Caco-2 (cell line): Measurements from ENCODE around the gene IDH3B. TPM values are rescaled to one million over a fixed set of nuclear protein-coding genes. Genes with fewer than 3 reads are reported as not detected.

Source experiments
- BruUV-seq: library from RNA; stranded (reverse); fragments of 400-500 nt; replicated peaks from 2 replicates; lab custom pipeline; 2021; lab: Mats Ljungman, UMichigan
- CTCF ChIA-PET: fragments of 300-600 bp; sonication (Branson Sonifier 250); formaldehyde crosslinking; loops from one replicate; lab custom pipeline; 2022; ENCODE audit warnings: antibody characterized with exemption; lab: Charles Lee
- POLR2A ChIA-PET: fragments of 300-600 bp; sonication (Branson Sonifier 250); formaldehyde crosslinking; loops from one replicate; lab custom pipeline; 2022; ENCODE audit warnings: antibody characterized with exemption; lab: Charles Lee
- DNase-seq, 2 experiments: peaks; one replicate each; pipeline versions ENCODE4 v3.0.0 to v3.0.0-alpha.2; 2020 to 2022
- H3K27me3 ChIP-seq: replicated peaks from 2 replicates; pipeline ENCODE4 v1.6.0; 2011; ENCODE audit warnings: low read length; ENCODE audit not compliant: control insufficient read depth, insufficient read depth
- H3K36me3 ChIP-seq: 2 replicates; pipeline ENCODE4 v1.5.1; 2011; ENCODE audit warnings: low read length; ENCODE audit not compliant: control insufficient read depth, insufficient read depth
- H3K4me1 ChIP-seq: fragments of 250-450 bp; sonication (Bioruptor Pico); 2 replicates; pipeline ENCODE4 v1.5.1; 2020; ENCODE audit warnings: mild to moderate bottlenecking
- H3K4me3 ChIP-seq: 2 replicates; pipeline ENCODE4 v1.5.1; 2011; ENCODE audit warnings: low read depth, mild to moderate bottlenecking, control low read depth, low read length
- H3K9me3 ChIP-seq: fragments of 250-450 bp; sonication (Bioruptor Pico); 2 replicates; pipeline ENCODE4 v1.5.1; 2020; ENCODE audit warnings: mild to moderate bottlenecking, moderate library complexity
- H3K27ac Mint-ChIP-seq: one replicate; pipeline ENCODE4 v1.8.0; 2022; ENCODE audit warnings: mixed read lengths; ENCODE audit not compliant: unreplicated experiment
- H3K27me3 Mint-ChIP-seq: one replicate; pipeline ENCODE4 v1.8.0; 2022; ENCODE audit warnings: mixed read lengths; ENCODE audit not compliant: insufficient read depth, unreplicated experiment
- H3K36me3 Mint-ChIP-seq: one replicate; pipeline ENCODE4 v1.8.0; 2022; ENCODE audit warnings: mild to moderate bottlenecking, mixed read lengths; ENCODE audit not compliant: insufficient read depth, unreplicated experiment
- H3K4me1 Mint-ChIP-seq: one replicate; pipeline ENCODE4 v1.8.0; 2022; ENCODE audit warnings: low read depth, mixed read lengths; ENCODE audit not compliant: unreplicated experiment
- H3K4me3 Mint-ChIP-seq: one replicate; pipeline ENCODE4 v1.8.0; 2022; ENCODE audit warnings: mild to moderate bottlenecking, moderate library complexity, mixed read lengths; ENCODE audit not compliant: unreplicated experiment
- H3K9me3 Mint-ChIP-seq: one replicate; pipeline ENCODE4 v1.8.0; 2022; ENCODE audit warnings: mixed read lengths; ENCODE audit not compliant: unreplicated experiment
- CTCF ChIP-seq, 2 experiments: fragments of 200-600 bp in 1 of 2; IDR thresholded peaks; 1 replicate in 1 of 2; 2 replicates in 1 of 2; pipeline versions ENCODE4 v1.5.1 to v1.8.0; 2011 to 2022; ENCODE audit warnings: antibody characterized with exemption in 1 of 2, control low read depth in 1 of 2, inconsistent platforms in 1 of 2, low read depth in 1 of 2, low read length in 1 of 2, mild to moderate bottlenecking in 1 of 2, moderate library complexity in 1 of 2; ENCODE audit not compliant: insufficient read depth in 1 of 2, severe bottlenecking in 1 of 2, unreplicated experiment in 1 of 2
- intact Hi-C: fragments of 100-400 bp; cut with micrococcal nuclease; formaldehyde crosslinking; loops from one replicate; pipeline ENCODE4 v1.10.0; 2022; ENCODE audit not compliant: unreplicated experiment
- total RNA-seq: library from RNA; stranded (reverse); gene quantifications from 2 replicates; pipeline ENCODE4 v1.2.3, GENCODE V29; 2022

Gene IDH3B
- total RNA-seq, 1 experiment from 2014 or later, result 137 TPM

- H3K36me3 Mint-ChIP-seq, result peaks cover 5% of the 10 kb centered on the region
- peak overlapping the region; percentile 41 for H3K4me3 ChIP-seq
- ChIA-PET POLR2A (no interaction called here), CTCF (interaction anchor here (0.6 kb wide), 1 partner anchor 17 kb away, joined by 3 read pairs; no protein-coding TSS in a partner anchor)
- no peak for DNase-seq
- H3K4me1 ChIP-seq, result peaks cover 6% of the 10 kb centered on the region
- intact Hi-C loops, result no loop called here
- no peaks in the 10 kb centered on the region for H3K36me3 ChIP-seq
- H3K4me3 Mint-ChIP-seq, result peak overlapping the region; percentile 91
- peaks cover 12% of the 10 kb centered on the region for H3K4me1 Mint-ChIP-seq
- no peak for TF ChIP-seq CTCF (IDR thresholded peaks at IDR 0.05; ENCODE audit: insufficient read depth in 1 of 2, low read depth in 1 of 2, low read length in 1 of 2, severe bottlenecking in 1 of 2, unreplicated experiment in 1 of 2)
- peaks cover 15% of the 10 kb centered on the region for H3K27me3 Mint-ChIP-seq
- H3K27me3 ChIP-seq, result peaks cover 1% of the 10 kb centered on the region
- no TSS peak for BruUV-seq
- H3K9me3 ChIP-seq, result no peaks in the 10 kb centered on the region
- H3K9me3 Mint-ChIP-seq, result no peaks in the 10 kb centered on the region
- H3K27ac Mint-ChIP-seq, result peak overlapping the region; percentile 84
These were observed 27.6 kb upstream of the IDH3B start for GRCh38 chr20:2691663-2692035.

GRCh38 chr20:2691127-2691526 is 27.1 kb upstream of the IDH3B start:
- Histone ChIP-seq H3K27me3 (peaks cover 1% of the 10 kb centered on the region), H3K9me3 (no peaks in the 10 kb centered on the region), H3K36me3 (no peaks in the 10 kb centered on the region), H3K4me1 (peaks cover 6% of the 10 kb centered on the region), H3K4me3 (no peak overlapping the region)
- H3K4me3 Mint-ChIP-seq, result peak overlapping the region; percentile 91
- peaks cover 5% of the 10 kb centered on the region for H3K36me3 Mint-ChIP-seq
- intact Hi-C loops, result no loop called here
- no peaks in the 10 kb centered on the region for H3K9me3 Mint-ChIP-seq
- BruUV-seq, result no TSS peak
- H3K4me1 Mint-ChIP-seq, result peaks cover 12% of the 10 kb centered on the region
- TF ChIP-seq CTCF (IDR thresholded peaks at IDR 0.05; ENCODE audit: insufficient read depth in 1 of 2, low read depth in 1 of 2, low read length in 1 of 2, severe bottlenecking in 1 of 2, unreplicated experiment in 1 of 2), result no peak
- H3K27ac Mint-ChIP-seq, result no peak overlapping the region
- H3K27me3 Mint-ChIP-seq, result peaks cover 15% of the 10 kb centered on the region
- no peak for DNase-seq
- POLR2A ChIA-PET, result no interaction called here
- CTCF ChIA-PET, result no interaction called here

DNA sequence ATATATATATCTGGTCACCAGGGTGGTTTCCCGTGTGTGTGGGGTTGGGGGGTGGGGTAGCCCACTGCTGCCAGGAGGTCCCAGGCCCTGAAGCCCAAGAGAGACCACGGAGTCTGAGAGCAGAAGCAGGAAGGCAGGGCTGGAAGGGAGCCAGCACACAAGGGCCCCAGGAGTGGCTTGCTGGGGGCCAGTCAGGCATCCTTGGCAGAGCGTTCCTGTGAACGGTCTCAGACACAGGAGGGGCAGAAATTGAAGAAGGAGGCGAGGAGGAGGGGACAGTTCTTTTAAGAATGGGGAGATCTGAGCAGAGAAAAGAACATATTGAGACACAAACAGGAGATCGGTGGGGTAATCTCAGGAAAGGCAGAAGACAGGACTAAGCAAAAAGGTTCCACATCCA is 26.7 kb upstream of the IDH3B start:
- peaks cover 12% of the 10 kb centered on the region for H3K4me1 Mint-ChIP-seq
- H3K27me3 Mint-ChIP-seq, result peaks cover 15% of the 10 kb centered on the region
- peaks cover 5% of the 10 kb centered on the region for H3K36me3 Mint-ChIP-seq
- no peaks in the 10 kb centered on the region for H3K36me3 ChIP-seq
- BruUV-seq, result no TSS peak
- H3K4me3 ChIP-seq, result no peak overlapping the region
- H3K9me3 Mint-ChIP-seq, result no peaks in the 10 kb centered on the region
- no peak for DNase-seq
- H3K4me3 Mint-ChIP-seq, result peak overlapping the region; percentile 91
- H3K27me3 ChIP-seq, result peaks cover 1% of the 10 kb centered on the region
- CTCF ChIA-PET, result no interaction called here
- H3K4me1 ChIP-seq, result peaks cover 6% of the 10 kb centered on the region
- H3K9me3 ChIP-seq, result no peaks in the 10 kb centered on the region
- intact Hi-C loops, result no loop called here
- no peak for TF ChIP-seq CTCF (IDR thresholded peaks at IDR 0.05; ENCODE audit: insufficient read depth in 1 of 2, low read depth in 1 of 2, low read length in 1 of 2, severe bottlenecking in 1 of 2, unreplicated experiment in 1 of 2)
- no peak overlapping the region for H3K27ac Mint-ChIP-seq
- POLR2A ChIA-PET, result no interaction called here
